CD14-positive monocyte (primary cell): Measurements from ENCODE around the gene TMEM181. TPM values are rescaled to one million over a fixed set of nuclear protein-coding genes. Genes with fewer than 3 reads are reported as not detected.

Experiments used
- DNase-seq, 3 donors: peaks; one replicate each; pipeline ENCODE4 v3.0.0-alpha.2; 2011 to 2022
- H2AFZ ChIP-seq: 2 replicates; pipeline ENCODE4 v1.6.0; 2012; ENCODE audit warnings: mild to moderate bottlenecking, low read depth, low read length, inconsistent platforms; ENCODE audit not compliant: insufficient read depth, poor library complexity, severe bottlenecking
- H3K27ac ChIP-seq, 2 donors: 1 replicate in 1 of 2; 2 replicates in 1 of 2; pipeline ENCODE4 v1.5.1; 2012 to 2013; ENCODE audit warnings: low read length in 2 of 2, control low read depth in 1 of 2, inconsistent platforms in 1 of 2, low read depth in 1 of 2, mild to moderate bottlenecking in 1 of 2
- H3K27me3 ChIP-seq, 2 donors: one replicate each; pipeline versions ENCODE4 v1.6.0 to v1.6.1; 2011 to 2013; ENCODE audit warnings: low read length in 2 of 2; ENCODE audit not compliant: control insufficient read depth in 2 of 2, insufficient read depth in 2 of 2
- H3K36me3 ChIP-seq, 2 donors: replicated peaks in 1 of 2; 1 replicate in 1 of 2; 2 replicates in 1 of 2; pipeline versions ENCODE4 v1.5.1 to v1.6.1; 2012 to 2013; ENCODE audit warnings: low read length in 2 of 2, control low read depth in 1 of 2, inconsistent platforms in 1 of 2, mild to moderate bottlenecking in 1 of 2; ENCODE audit not compliant: insufficient read depth in 2 of 2, control insufficient read depth in 1 of 2
- H3K4me1 ChIP-seq, 2 donors: 1 replicate in 1 of 2; 2 replicates in 1 of 2; pipeline versions ENCODE4 v1.5.1 to v1.6.1; 2012 to 2013; ENCODE audit warnings: low read length in 2 of 2, control low read depth in 1 of 2, inconsistent platforms in 1 of 2, mild to moderate bottlenecking in 1 of 2, moderate library complexity in 1 of 2; ENCODE audit not compliant: insufficient read depth in 2 of 2, control insufficient read depth in 1 of 2
- H3K4me2 ChIP-seq: replicated peaks from 2 replicates; pipeline ENCODE3; 2012; ENCODE audit warnings: low read length, moderate library complexity, mild to moderate bottlenecking; ENCODE audit not compliant: poor library complexity, severe bottlenecking; ENCODE audit errors: extremely low read depth
- H3K4me3 ChIP-seq, 3 experiments: fragments of 200-600 bp in 1 of 3; sonication (generic) in 1 of 3; replicated peaks in 1 of 3; 1 replicate in 2 of 3; 2 replicates in 1 of 3; pipeline ENCODE4 v1.5.1; 2011 to 2013; ENCODE audit warnings: low read length in 3 of 3, mild to moderate bottlenecking in 3 of 3, control low read depth in 2 of 3, low read depth in 2 of 3, inconsistent platforms in 1 of 3, moderate library complexity in 1 of 3
- H3K79me2 ChIP-seq: 2 replicates; pipeline ENCODE4 v1.6.0; 2012; ENCODE audit warnings: mild to moderate bottlenecking, control low read depth, inconsistent platforms, low read length, moderate library complexity; ENCODE audit not compliant: insufficient read depth
- H3K9ac ChIP-seq: 2 replicates; pipeline ENCODE4 v1.6.0; 2017; ENCODE audit warnings: low read length, mild to moderate bottlenecking; ENCODE audit not compliant: insufficient read depth, poor library complexity, severe bottlenecking
- H3K9me3 ChIP-seq, 2 donors: replicated peaks in 1 of 2; 1 replicate in 1 of 2; 2 replicates in 1 of 2; pipeline versions ENCODE4 v1.5.1 to v1.6.1; 2012 to 2013; ENCODE audit warnings: low read length in 2 of 2, control low read depth in 1 of 2; ENCODE audit not compliant: control insufficient read depth in 1 of 2, insufficient read depth in 1 of 2
- H4K20me1 ChIP-seq: 2 replicates; pipeline ENCODE4 v1.6.0; 2012; ENCODE audit warnings: mild to moderate bottlenecking, low read length, control low read depth, moderate library complexity; ENCODE audit not compliant: insufficient read depth
- H3K27ac Mint-ChIP-seq, 7 donors: one replicate each; pipeline ENCODE4 v1.8.0; 2020; ENCODE audit warnings: mild to moderate bottlenecking in 7 of 7, mixed read lengths in 7 of 7, moderate library complexity in 6 of 7, inconsistent platforms in 2 of 7
- H3K27me3 Mint-ChIP-seq, 3 donors: one replicate each; pipeline ENCODE4 v1.8.0; 2021 to 2022; ENCODE audit warnings: low read depth in 3 of 3, mild to moderate bottlenecking in 3 of 3, mixed read lengths in 3 of 3, moderate library complexity in 3 of 3, inconsistent platforms in 1 of 3
- H3K36me3 Mint-ChIP-seq, 2 donors: one replicate each; pipeline ENCODE4 v1.8.0; 2020; ENCODE audit warnings: mixed read lengths in 2 of 2, inconsistent platforms in 1 of 2, mild to moderate bottlenecking in 1 of 2
- H3K4me1 Mint-ChIP-seq: one replicate; pipeline ENCODE4 v1.8.0; 2020; ENCODE audit warnings: mild to moderate bottlenecking, mixed read lengths
- H3K4me3 Mint-ChIP-seq, 2 donors: one replicate each; pipeline ENCODE4 v1.8.0; 2020; ENCODE audit warnings: mild to moderate bottlenecking in 2 of 2, mixed read lengths in 2 of 2, moderate library complexity in 1 of 2
- H3K9me3 Mint-ChIP-seq, 7 donors: one replicate each; pipeline ENCODE4 v1.8.0; 2020 to 2022; ENCODE audit warnings: mixed read lengths in 7 of 7, mild to moderate bottlenecking in 6 of 7, moderate library complexity in 6 of 7, inconsistent platforms in 2 of 7
- WGBS: methylation state at CpG from one replicate; pipeline ENCODE4 v1.1.5; 2013; ENCODE audit warnings: missing lambda C conversion rate; ENCODE audit not compliant: insufficient coverage; 5-methylcytosine and 5-hydroxymethylcytosine counted together
- intact Hi-C, 2 donors: fragments of 100-400 bp; cut with micrococcal nuclease; formaldehyde crosslinking; loops; one replicate each; pipeline versions ENCODE4 v1.15.0 to v1.15.1; 2023
- polyA plus RNA-seq, 3 donors: library from polyadenylated mRNA; depleted of rRNA in 1 of 3; unstranded in 2 of 3; stranded (reverse) in 1 of 3; fragments of 300-500 nt in 2 of 3; fragments of >200 nt in 1 of 3; fragmentation: Illumina TruSeq in 2 of 3; gene quantifications; 1 replicate in 2 of 3; 2 replicates in 1 of 3; pipeline ENCODE4 v1.2.3, GENCODE V29; 2012 to 2021
- TF ChIP-seq, protein P1 (sequence below): fragments of 200-600 bp; IDR thresholded peaks from one replicate; pipeline ENCODE4 v1.8.0; 2022; ENCODE audit warnings: antibody characterized with exemption, mild to moderate bottlenecking

The TMEM181 gene
- polyA plus RNA-seq, 3 donors = 2.4 to 6.8 (median 2.6) TPM

GRCh38 chr6:158619922-158620801, 60.3 kb downstream of the TMEM181 start:
- intact Hi-C loops = no loop called here
- TF ChIP-seq, protein P1, sequence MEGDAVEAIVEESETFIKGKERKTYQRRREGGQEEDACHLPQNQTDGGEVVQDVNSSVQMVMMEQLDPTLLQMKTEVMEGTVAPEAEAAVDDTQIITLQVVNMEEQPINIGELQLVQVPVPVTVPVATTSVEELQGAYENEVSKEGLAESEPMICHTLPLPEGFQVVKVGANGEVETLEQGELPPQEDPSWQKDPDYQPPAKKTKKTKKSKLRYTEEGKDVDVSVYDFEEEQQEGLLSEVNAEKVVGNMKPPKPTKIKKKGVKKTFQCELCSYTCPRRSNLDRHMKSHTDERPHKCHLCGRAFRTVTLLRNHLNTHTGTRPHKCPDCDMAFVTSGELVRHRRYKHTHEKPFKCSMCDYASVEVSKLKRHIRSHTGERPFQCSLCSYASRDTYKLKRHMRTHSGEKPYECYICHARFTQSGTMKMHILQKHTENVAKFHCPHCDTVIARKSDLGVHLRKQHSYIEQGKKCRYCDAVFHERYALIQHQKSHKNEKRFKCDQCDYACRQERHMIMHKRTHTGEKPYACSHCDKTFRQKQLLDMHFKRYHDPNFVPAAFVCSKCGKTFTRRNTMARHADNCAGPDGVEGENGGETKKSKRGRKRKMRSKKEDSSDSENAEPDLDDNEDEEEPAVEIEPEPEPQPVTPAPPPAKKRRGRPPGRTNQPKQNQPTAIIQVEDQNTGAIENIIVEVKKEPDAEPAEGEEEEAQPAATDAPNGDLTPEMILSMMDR = no peak
- WGBS = over 99% methylated on average over 13 of the region's 17 CpGs
- H3K36me3 ChIP-seq = peaks cover 39 to 58% of the 10 kb centered on the region in 2 donors
- peaks cover 0 to 4% (median 0%) of the 10 kb centered on the region in 7 donors for H3K9me3 Mint-ChIP-seq
- peak overlapping the region in 3 of 7 donors; percentile 32 to 63 (median 40) for H3K27ac Mint-ChIP-seq
- H3K4me3 Mint-ChIP-seq = no peak overlapping the region
- H3K4me2 ChIP-seq = no peak overlapping the region
- DNase-seq = no peak
- no peaks in the 10 kb centered on the region for H3K79me2 ChIP-seq
- H3K9me3 ChIP-seq = no peaks in the 10 kb centered on the region
- no peak overlapping the region for H3K4me3 ChIP-seq
- H3K27ac ChIP-seq = no peak overlapping the region
- H3K4me1 Mint-ChIP-seq = no peaks in the 10 kb centered on the region
- H3K27me3 Mint-ChIP-seq = no peaks in the 10 kb centered on the region
- H2AFZ ChIP-seq = no peak overlapping the region
- no peaks in the 10 kb centered on the region for H4K20me1 ChIP-seq
- H3K36me3 Mint-ChIP-seq = peaks cover 79 to 94% of the 10 kb centered on the region in 2 donors
- H3K4me1 ChIP-seq = no peaks in the 10 kb centered on the region
- H3K9ac ChIP-seq = no peak overlapping the region
- H3K27me3 ChIP-seq = no peaks in the 10 kb centered on the region

- TF ChIP-seq, protein P1 = no peak
- H3K27me3 Mint-ChIP-seq = no peaks in the 10 kb centered on the region
- H3K4me3 Mint-ChIP-seq = no peak overlapping the region
- H3K4me3 ChIP-seq = no peak overlapping the region
- H3K79me2 ChIP-seq = no peaks in the 10 kb centered on the region
- no peak overlapping the region for H3K27ac ChIP-seq
- H3K27me3 ChIP-seq = no peaks in the 10 kb centered on the region
- H3K36me3 ChIP-seq = peaks cover 49 to 68% of the 10 kb centered on the region in 2 donors
- WGBS = 95% methylated on average over 9 of the region's 13 CpGs
- intact Hi-C loops = no loop called here
- no peaks in the 10 kb centered on the region for H3K9me3 ChIP-seq
- H3K9ac ChIP-seq = no peak overlapping the region
- H2AFZ ChIP-seq = no peak overlapping the region
- no peaks in the 10 kb centered on the region for H4K20me1 ChIP-seq
- no peaks in the 10 kb centered on the region for H3K4me1 Mint-ChIP-seq
- H3K36me3 Mint-ChIP-seq = peaks cover 80 to 94% of the 10 kb centered on the region in 2 donors
- no peak for DNase-seq
- no peaks in the 10 kb centered on the region for H3K9me3 Mint-ChIP-seq
- no peak overlapping the region for H3K4me2 ChIP-seq
- peak overlapping the region in 2 of 7 donors; percentile 26 to 57 for H3K27ac Mint-ChIP-seq
- no peaks in the 10 kb centered on the region for H3K4me1 ChIP-seq
These were observed 61.2 kb downstream of the TMEM181 start for GRCh38 chr6:158620963-158621693.
